Renal cortex interstitium (tissue), 15 donors: ENCODE measurements around the gene NPHS2. TPM values are rescaled to one million over a fixed set of nuclear protein-coding genes. Genes with fewer than 3 reads are reported as not detected.

Experiments
- DNase-seq, 11 donors: peaks; one replicate each; pipeline ENCODE4 v3.0.0-alpha.2; 2013; ENCODE audit warnings: low read depth in 9 of 11, low spot score in 4 of 11; ENCODE audit errors: extremely low read depth in 1 of 11
- long read RNA-seq, 16 experiments: transcript quantifications; one replicate each; lab custom pipeline, GENCODE V29; 2026
- polyA plus RNA-seq, 3 donors: library from polyadenylated mRNA; unstranded; fragments of 120-200 nt; gene quantifications; one replicate each; pipeline ENCODE4 v1.2.1, GENCODE V29; 2013; ENCODE audit not compliant: insufficient read length in 3 of 3

The NPHS2 gene
- polyA plus RNA-seq: 100 to 1,000 TPM; 329 to 462 (median 378) TPM
- long read RNA-seq, donor 1, transcript NPHS2-201 (8 exons, 1,855 nt): minor isoform, 40 of 142 reads
- long read RNA-seq, donor 1, transcript NPHS2-202 (7 exons, 1,670 nt): major isoform, 75 of 142 reads
- long read RNA-seq, donor 1, partial matches to known transcripts: 15 of 142 reads
- long read RNA-seq, donor 1, other reads (novel, unspliced or antisense): 12 of 142 reads
- long read RNA-seq, donor 2, transcript NPHS2-202 (7 exons, 1,670 nt): minor isoform, 11 of 154 reads
- long read RNA-seq, donor 2, transcript NPHS2-201 (8 exons, 1,855 nt): major isoform, 84 of 154 reads
- long read RNA-seq, donor 2, partial matches to known transcripts: 41 of 154 reads
- long read RNA-seq, donor 2, other reads (novel, unspliced or antisense): 18 of 154 reads
- long read RNA-seq, donor 3, transcript NPHS2-201 (8 exons, 1,855 nt): major isoform, 140 of 260 reads
- long read RNA-seq, donor 3, transcript NPHS2-202 (7 exons, 1,670 nt): minor isoform, 27 of 260 reads
- long read RNA-seq, donor 3, partial matches to known transcripts: 64 of 260 reads
- long read RNA-seq, donor 3, other reads (novel, unspliced or antisense): 29 of 260 reads
- long read RNA-seq, donor 4, transcript NPHS2-201 (8 exons, 1,855 nt): major isoform, 82 of 145 reads
- long read RNA-seq, donor 4, transcript NPHS2-202 (7 exons, 1,670 nt): minor isoform, 15 of 145 reads
- long read RNA-seq, donor 4, partial matches to known transcripts: 30 of 145 reads
- long read RNA-seq, donor 4, other reads (novel, unspliced or antisense): 18 of 145 reads
- long read RNA-seq, donor 5: 0 reads
- long read RNA-seq, donor 6, transcript NPHS2-202 (7 exons, 1,670 nt): minor isoform, 17 of 135 reads
- long read RNA-seq, donor 6, transcript NPHS2-201 (8 exons, 1,855 nt): major isoform, 53 of 135 reads
- long read RNA-seq, donor 6, partial matches to known transcripts: 23 of 135 reads
- long read RNA-seq, donor 6, other reads (novel, unspliced or antisense): 42 of 135 reads
- long read RNA-seq, donor 7, transcript NPHS2-201 (8 exons, 1,855 nt): major isoform, 88 of 139 reads
- long read RNA-seq, donor 7, transcript NPHS2-202 (7 exons, 1,670 nt): minor isoform, 18 of 139 reads
- long read RNA-seq, donor 7, partial matches to known transcripts: 12 of 139 reads
- long read RNA-seq, donor 7, other reads (novel, unspliced or antisense): 21 of 139 reads
- long read RNA-seq, donor 8, transcript NPHS2-202 (7 exons, 1,670 nt): minor isoform, 28 of 346 reads
- long read RNA-seq, donor 8, transcript NPHS2-201 (8 exons, 1,855 nt): major isoform, 156 of 346 reads
- long read RNA-seq, donor 8, partial matches to known transcripts: 106 of 346 reads
- long read RNA-seq, donor 8, other reads (novel, unspliced or antisense): 56 of 346 reads
- long read RNA-seq, donor 9, transcript NPHS2-201 (8 exons, 1,855 nt): major isoform, 98 of 154 reads
- long read RNA-seq, donor 9, transcript NPHS2-202 (7 exons, 1,670 nt): minor isoform, 11 of 154 reads
- long read RNA-seq, donor 9, partial matches to known transcripts: 23 of 154 reads
- long read RNA-seq, donor 9, other reads (novel, unspliced or antisense): 22 of 154 reads
- long read RNA-seq, donor 10, transcript NPHS2-202 (7 exons, 1,670 nt): minor isoform, 17 of 227 reads
- long read RNA-seq, donor 10, transcript NPHS2-201 (8 exons, 1,855 nt): major isoform, 104 of 227 reads
- long read RNA-seq, donor 10, partial matches to known transcripts: 81 of 227 reads
- long read RNA-seq, donor 10, other reads (novel, unspliced or antisense): 25 of 227 reads
- long read RNA-seq, donor 11, transcript NPHS2-202 (7 exons, 1,670 nt): minor isoform, 16 of 165 reads
- long read RNA-seq, donor 11, transcript NPHS2-201 (8 exons, 1,855 nt): major isoform, 98 of 165 reads
- long read RNA-seq, donor 11, partial matches to known transcripts: 33 of 165 reads
- long read RNA-seq, donor 11, other reads (novel, unspliced or antisense): 18 of 165 reads
- long read RNA-seq, donor 12, transcript NPHS2-201 (8 exons, 1,855 nt): major isoform, 49 of 69 reads
- long read RNA-seq, donor 12, transcript NPHS2-202 (7 exons, 1,670 nt): minor isoform, 5 of 69 reads
- long read RNA-seq, donor 12, partial matches to known transcripts: 15 of 69 reads
- long read RNA-seq, donor 12, other reads (novel, unspliced or antisense): 0 of 69 reads
- long read RNA-seq, donor 13, transcript NPHS2-201 (8 exons, 1,855 nt): major isoform, 230 of 482 reads
- long read RNA-seq, donor 13, transcript NPHS2-202 (7 exons, 1,670 nt): minor isoform, 43 of 482 reads
- long read RNA-seq, donor 13, partial matches to known transcripts: 152 of 482 reads
- long read RNA-seq, donor 13, other reads (novel, unspliced or antisense): 57 of 482 reads
- long read RNA-seq, donor 14, transcript NPHS2-201 (8 exons, 1,855 nt): major isoform, 110 of 188 reads
- long read RNA-seq, donor 14, transcript NPHS2-202 (7 exons, 1,670 nt): minor isoform, 18 of 188 reads
- long read RNA-seq, donor 14, partial matches to known transcripts: 33 of 188 reads
- long read RNA-seq, donor 14, other reads (novel, unspliced or antisense): 27 of 188 reads
- long read RNA-seq, donor 15, transcript NPHS2-201 (8 exons, 1,855 nt): major isoform, 40 of 68 reads
- long read RNA-seq, donor 15, transcript NPHS2-202 (7 exons, 1,670 nt): minor isoform, 15 of 68 reads
- long read RNA-seq, donor 15, partial matches to known transcripts: 7 of 68 reads
- long read RNA-seq, donor 15, other reads (novel, unspliced or antisense): 6 of 68 reads
- long read RNA-seq, donor 16, transcript NPHS2-201 (8 exons, 1,855 nt): major isoform, 230 of 492 reads
- long read RNA-seq, donor 16, transcript NPHS2-202 (7 exons, 1,670 nt): minor isoform, 43 of 492 reads
- long read RNA-seq, donor 16, partial matches to known transcripts: 143 of 492 reads
- long read RNA-seq, donor 16, other reads (novel, unspliced or antisense): 76 of 492 reads

- DNase-seq: no peak
Measured at GRCh38 chr1:179575497-179576314, at the start of gene NPHS2. Gene NPHS2 (minus strand): TSS chr1:179575948. CDS start chr1:179575864, 84 bp downstream.

DNA sequence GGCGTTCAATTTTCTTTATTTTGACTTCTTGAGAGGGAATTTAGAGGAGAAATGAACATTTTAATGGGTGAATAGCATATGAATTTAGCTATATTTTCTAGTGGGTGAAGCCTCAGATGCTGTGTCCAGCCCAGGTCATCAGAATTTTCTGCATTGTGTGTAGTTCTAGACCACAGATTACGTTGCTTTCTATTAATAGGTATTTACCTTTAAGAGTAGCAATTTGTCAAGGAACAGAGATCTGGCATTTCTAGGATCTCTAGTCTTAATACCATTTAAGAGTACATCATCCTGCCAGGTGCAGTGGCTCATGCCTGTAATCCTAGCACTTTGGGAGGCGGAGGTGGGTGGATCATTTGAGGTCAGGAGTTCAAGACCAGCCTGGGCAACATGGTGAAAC, 36.6 kb upstream of the NPHS2 start:
- no peak for DNase-seq

GRCh38 chr1:179601093-179601492, 25.3 kb upstream of the NPHS2 start:
- DNase-seq: no peak

DNA sequence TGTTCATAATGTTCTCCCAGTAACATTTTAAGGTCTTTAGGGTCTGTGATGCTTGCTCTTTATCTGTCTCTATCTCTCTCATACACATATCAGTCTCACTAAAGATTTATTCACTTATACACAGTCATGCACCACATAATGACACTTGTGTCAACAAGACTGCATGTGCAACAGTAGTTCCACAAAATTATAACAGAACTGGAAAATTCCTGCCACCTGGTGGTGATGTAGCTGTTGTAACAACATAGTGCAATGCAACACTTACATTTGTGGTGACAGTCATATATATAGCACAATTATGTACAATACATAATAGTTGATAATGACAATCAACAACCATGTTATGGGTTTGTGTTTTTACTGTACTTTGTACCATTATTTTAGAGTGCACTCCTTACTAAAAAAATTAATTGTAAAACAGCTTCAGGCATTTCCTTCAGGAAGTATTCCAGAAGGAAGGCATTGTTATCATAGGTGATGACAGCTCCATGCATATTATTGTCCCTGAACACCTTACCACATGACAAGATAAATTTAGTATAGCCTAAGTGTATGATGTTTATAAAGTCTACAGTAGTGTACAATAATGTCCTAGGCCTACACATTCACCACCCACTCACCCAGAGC, 24.0 kb upstream of the NPHS2 start:
- DNase-seq: no peak

DNA sequence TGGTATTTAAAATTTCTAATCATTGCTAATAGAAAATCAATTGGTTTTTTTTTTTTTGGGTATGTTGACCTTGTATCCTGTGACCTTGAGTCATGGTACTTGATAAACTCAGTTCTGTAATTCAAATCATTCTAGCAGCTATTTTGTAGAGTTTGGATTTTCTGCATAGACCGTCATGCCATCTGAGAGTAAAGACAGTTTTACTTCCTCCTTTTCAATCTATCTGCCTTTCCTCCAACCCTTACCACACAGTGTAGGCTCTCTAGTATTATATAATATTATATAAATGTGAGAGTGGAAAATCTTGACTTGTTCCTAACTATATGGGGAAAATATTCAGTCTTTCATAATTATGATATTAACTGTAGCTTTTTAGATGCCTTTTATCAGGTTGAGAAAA, 22.9 kb upstream of the NPHS2 start:
- no peak for DNase-seq

DNA sequence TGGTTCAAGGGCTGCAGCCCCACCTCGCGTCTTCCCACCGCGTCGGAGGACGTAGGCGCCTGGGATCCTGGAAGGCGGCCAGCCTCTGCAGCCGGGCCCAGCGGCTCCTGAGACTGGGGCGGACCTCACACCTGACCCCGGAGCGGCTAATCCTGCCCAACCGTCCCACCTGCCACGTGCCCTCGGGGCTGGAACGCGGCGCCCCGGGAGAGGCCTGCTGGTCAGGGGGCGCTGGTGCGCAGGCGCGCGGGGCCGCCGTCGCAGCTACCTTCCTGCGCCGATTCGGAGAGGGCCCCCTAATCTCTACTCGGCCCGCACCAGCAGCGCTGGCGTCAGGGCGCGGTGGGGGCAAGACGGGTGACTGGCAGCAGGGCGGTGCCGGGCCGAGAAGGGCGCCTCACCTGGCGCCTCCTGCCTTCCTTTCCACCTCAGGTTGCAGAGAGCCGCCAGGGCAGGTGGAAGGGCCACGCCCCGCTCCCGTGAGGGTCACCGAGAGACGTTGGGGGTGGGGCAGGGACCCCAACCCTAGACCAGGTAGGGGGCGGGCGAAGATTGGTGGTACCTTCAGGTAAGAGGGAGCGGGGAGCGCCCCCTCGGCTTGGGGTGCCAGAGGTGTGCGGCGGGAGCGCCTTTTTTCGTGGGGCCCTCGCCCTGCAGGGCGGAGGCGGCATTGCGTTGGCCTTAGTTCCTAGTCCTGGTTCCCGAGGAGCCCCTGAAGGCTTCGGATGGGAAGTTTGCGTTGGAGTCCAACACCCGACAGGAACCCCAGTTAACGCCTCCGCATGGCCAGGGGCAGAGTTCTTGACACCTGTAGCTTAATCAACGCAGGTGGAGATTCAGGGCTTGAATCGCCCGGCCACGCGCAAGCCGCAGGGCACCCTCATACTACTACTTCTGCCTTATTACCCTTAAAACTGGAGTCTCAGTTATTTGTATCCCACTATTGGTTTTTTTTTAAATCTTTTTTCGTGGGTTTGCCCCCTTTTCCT, 16.1 kb upstream of the NPHS2 start, which contains the start of gene TDRD5:
Gene TDRD5, plus strand, starts transcription at position 241 of the 989 bp plus-strand sequence. CDS start 784 bp downstream, outside the sequence.
- DNase-seq: peak in 2 of 11 donors; percentile 31

GRCh38 chr1:179591253-179591591, 15.5 kb upstream of the NPHS2 start:
- DNase-seq: no peak

- DNase-seq: no peak
Measured at GRCh38 chr1:179590671-179591070, 14.9 kb upstream of the NPHS2 start.

GRCh38 chr1:179589509-179589908, 13.8 kb upstream of the NPHS2 start:
- no peak for DNase-seq

DNA sequence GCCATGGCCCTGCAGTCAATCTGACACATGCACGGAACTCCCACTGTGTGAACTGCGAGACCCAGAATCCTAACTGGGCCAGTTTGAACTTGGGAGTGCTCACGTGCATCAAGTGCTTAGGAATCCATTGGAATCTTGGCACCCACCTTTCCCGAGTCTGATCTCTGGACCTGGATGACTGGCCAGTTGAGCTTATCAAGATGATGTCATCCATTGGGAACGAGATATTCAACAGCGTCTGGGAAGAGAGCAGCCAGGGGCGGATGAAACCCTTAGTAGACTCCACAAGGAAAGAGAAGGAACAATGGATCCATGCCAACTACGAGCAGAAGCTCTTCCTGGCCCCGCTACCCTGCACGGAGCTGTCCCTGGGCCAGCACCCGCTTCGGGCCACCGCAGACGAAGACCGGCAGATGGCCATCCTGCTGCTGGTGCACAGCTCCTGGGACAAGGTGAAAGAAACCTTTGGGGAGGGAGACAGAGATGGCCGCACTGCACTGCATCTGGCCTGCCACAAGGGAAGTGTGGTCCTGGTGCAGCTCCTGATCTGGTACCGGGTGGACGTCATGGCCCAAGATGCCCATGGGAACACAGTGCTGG, 12.8 kb upstream of the NPHS2 start:
- no peak for DNase-seq

GRCh38 chr1:179587336-179587735, 11.6 kb upstream of the NPHS2 start:
- no peak for DNase-seq

GRCh38 chr1:179586107-179586823, 10.5 kb upstream of the NPHS2 start:
- DNase-seq: peak in 10 of 11 donors; percentile 41 to 70 (median 60)
